ENCODE measurements around the gene ATF7. TPM values are rescaled to one million over a fixed set of nuclear protein-coding genes. Genes with fewer than 3 reads are reported as not detected.

ATF7 gene
- total RNA-seq, 1 experiment from 2014 or later: 26.9 TPM

GRCh38 chr12:53461591-53461990 lies 164.6 kb downstream of the ATF7 start:
- Mint-ChIP-seq H3K27ac (ENCODE audit: unreplicated experiment) (no peak overlapping the region), H3K36me3 (ENCODE audit: insufficient read depth, unreplicated experiment) (peaks cover 100% of the 10 kb centered on the region), H3K4me1 (ENCODE audit: low read depth, unreplicated experiment) (peaks cover 20% of the 10 kb centered on the region), H3K9me3 (ENCODE audit: unreplicated experiment) (no peaks in the 10 kb centered on the region), H3K4me3 (ENCODE audit: unreplicated experiment) (no peak overlapping the region), H3K27me3 (ENCODE audit: insufficient read depth, unreplicated experiment) (no peaks in the 10 kb centered on the region)
- POLR2A ChIA-PET: no interaction called here
- Histone ChIP-seq H3K9me3 (no peaks in the 10 kb centered on the region), H3K4me1 (no peaks in the 10 kb centered on the region), H3K36me3 (ENCODE audit: control insufficient read depth, insufficient read depth, low read length) (peaks cover 16% of the 10 kb centered on the region), H3K27me3 (replicated peaks; ENCODE audit: control insufficient read depth, insufficient read depth, low read length) (no peaks in the 10 kb centered on the region), H3K4me3 (ENCODE audit: low read depth, low read length) (no peak overlapping the region)
- intact Hi-C loops (cut with micrococcal nuclease; ENCODE audit: unreplicated experiment): no loop called here
- no TSS peak for BruUV-seq (replicated peaks)
- DNase-seq: no peak
- no peak for TF ChIP-seq CTCF (IDR thresholded peaks at IDR 0.05; ENCODE audit: insufficient read depth in 1 of 2, low read depth in 1 of 2, low read length in 1 of 2, severe bottlenecking in 1 of 2, unreplicated experiment in 1 of 2)
- CTCF ChIA-PET: no interaction called here

GRCh38 chr12:53461059-53461458 lies 165.1 kb downstream of the ATF7 start:
- no peak for TF ChIP-seq CTCF (IDR thresholded peaks at IDR 0.05; ENCODE audit: insufficient read depth in 1 of 2, low read depth in 1 of 2, low read length in 1 of 2, severe bottlenecking in 1 of 2, unreplicated experiment in 1 of 2)
- Histone ChIP-seq H3K4me3 (ENCODE audit: low read depth, low read length) (no peak overlapping the region), H3K9me3 (no peaks in the 10 kb centered on the region), H3K27me3 (replicated peaks; ENCODE audit: control insufficient read depth, insufficient read depth, low read length) (no peaks in the 10 kb centered on the region), H3K4me1 (no peaks in the 10 kb centered on the region), H3K36me3 (ENCODE audit: control insufficient read depth, insufficient read depth, low read length) (peaks cover 18% of the 10 kb centered on the region)
- ChIA-PET POLR2A (no interaction called here), CTCF (no interaction called here)
- intact Hi-C loops (cut with micrococcal nuclease; ENCODE audit: unreplicated experiment): no loop called here
- no peak overlapping the region for H3K4me3 Mint-ChIP-seq (ENCODE audit: unreplicated experiment)
- H3K36me3 Mint-ChIP-seq (ENCODE audit: insufficient read depth, unreplicated experiment): peaks cover 100% of the 10 kb centered on the region
- peaks cover 20% of the 10 kb centered on the region for H3K4me1 Mint-ChIP-seq (ENCODE audit: low read depth, unreplicated experiment)
- no peaks in the 10 kb centered on the region for H3K9me3 Mint-ChIP-seq (ENCODE audit: unreplicated experiment)
- BruUV-seq (replicated peaks): no TSS peak
- H3K27ac Mint-ChIP-seq (ENCODE audit: unreplicated experiment): no peak overlapping the region
- H3K27me3 Mint-ChIP-seq (ENCODE audit: insufficient read depth, unreplicated experiment): no peaks in the 10 kb centered on the region
- DNase-seq: no peak

GRCh38 chr12:53459097-53459496 lies 167.1 kb downstream of the ATF7 start:
- Mint-ChIP-seq H3K4me1 (ENCODE audit: low read depth, unreplicated experiment) (peaks cover 31% of the 10 kb centered on the region), H3K27ac (ENCODE audit: unreplicated experiment) (no peak overlapping the region), H3K36me3 (ENCODE audit: insufficient read depth, unreplicated experiment) (peaks cover 100% of the 10 kb centered on the region), H3K4me3 (ENCODE audit: unreplicated experiment) (no peak overlapping the region), H3K27me3 (ENCODE audit: insufficient read depth, unreplicated experiment) (no peaks in the 10 kb centered on the region), H3K9me3 (ENCODE audit: unreplicated experiment) (no peaks in the 10 kb centered on the region)
- peaks cover 18% of the 10 kb centered on the region for H3K36me3 ChIP-seq (ENCODE audit: control insufficient read depth, insufficient read depth, low read length)
- H3K9me3 ChIP-seq: no peaks in the 10 kb centered on the region
- intact Hi-C loops (cut with micrococcal nuclease; ENCODE audit: unreplicated experiment): no loop called here
- H3K4me1 ChIP-seq: peaks cover 8% of the 10 kb centered on the region; the same call in 1 of the 2 replicates
- H3K4me3 ChIP-seq (ENCODE audit: low read depth, low read length): no peak overlapping the region
- DNase-seq: no peak
- no peak for TF ChIP-seq CTCF (IDR thresholded peaks at IDR 0.05; ENCODE audit: insufficient read depth in 1 of 2, low read depth in 1 of 2, low read length in 1 of 2, severe bottlenecking in 1 of 2, unreplicated experiment in 1 of 2)
- CTCF ChIA-PET: no interaction called here
- BruUV-seq (replicated peaks): no TSS peak
- POLR2A ChIA-PET: interaction anchor here (0.7 kb wide), 1 partner anchor 138 kb away, joined by 5 read pairs; the partner anchor contains the start of gene AAAS
- H3K27me3 ChIP-seq (replicated peaks; ENCODE audit: control insufficient read depth, insufficient read depth, low read length): no peaks in the 10 kb centered on the region

Other genes starting within 250 kb of the ATF7 start
- gene SP1, start 246.2 kb downstream of the ATF7 start, total RNA-seq (2022): 78.1 and 83.3 TPM in 2 replicates
- gene AMHR2, start 202.5 kb downstream of the ATF7 start, total RNA-seq (2022): 0.28 and 0.48 TPM in 2 replicates
- 395 and 400 TPM in 2 replicates for gene PRR13, start 184.6 kb downstream of the ATF7 start, total RNA-seq (2022)
- 1,036 and 1,143 TPM in 2 replicates for gene PCBP2, start 174.3 kb downstream of the ATF7 start, total RNA-seq (2022)
- gene MAP3K12, start 126.9 kb downstream of the ATF7 start, total RNA-seq (2022): 2.4 and 3.9 TPM in 2 replicates
- gene TARBP2, start 125.1 kb downstream of the ATF7 start, total RNA-seq (2022): 43.9 and 50.7 TPM in 2 replicates
- gene NPFF, start 118.9 kb downstream of the ATF7 start, total RNA-seq (2022): 2.4 TPM in 1 of 2 replicates, not detected in the other
- 156 and 160 TPM in 2 replicates for gene ATP5MC2, start 49.7 kb upstream of the ATF7 start, total RNA-seq (2022)
- 19.3 and 21.4 TPM in 2 replicates for gene CALCOCO1, start 101.1 kb upstream of the ATF7 start, total RNA-seq (2022)
- not detected in 2 replicates for gene CISTR, start 125.6 kb upstream of the ATF7 start, total RNA-seq (2022)